ENCODE data around the gene PARD3B. TPM values are rescaled to one million over a fixed set of nuclear protein-coding genes. Genes with fewer than 3 reads are reported as not detected.

Gene PARD3B
- total and polyA plus RNA-seq, 2 experiments from 2014 or later, result 3.5 to 4.4 TPM

DNA sequence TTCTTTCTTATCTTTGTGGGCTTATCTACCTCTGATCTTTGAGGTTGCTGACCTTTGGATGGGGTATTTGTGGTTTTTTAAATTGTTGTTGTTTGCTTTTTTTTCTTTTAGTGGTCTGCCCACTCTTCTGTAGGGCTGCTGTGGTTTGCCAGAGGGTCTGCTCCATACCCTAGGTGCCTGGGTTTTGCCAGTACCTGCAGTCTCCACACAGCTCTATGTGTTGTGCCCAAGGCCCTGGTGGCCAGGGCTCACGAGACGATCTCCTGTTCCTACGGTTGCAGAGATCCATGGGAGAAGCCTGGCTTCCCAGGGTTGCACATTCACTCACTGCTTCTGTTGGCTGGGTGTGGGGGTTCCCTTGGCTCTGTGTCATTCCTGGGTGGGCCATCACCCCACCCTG, 87.1 kb downstream of the PARD3B start:
- H3K4me1 Mint-ChIP-seq, result no peaks in the 10 kb centered on the region
- no peaks in the 10 kb centered on the region for H3K79me2 ChIP-seq (replicated peaks; ENCODE audit: insufficient read depth)
- no peak overlapping the region for H2AFZ ChIP-seq
- H3K27me3 ChIP-seq (ENCODE audit: insufficient read depth), result no peaks in the 10 kb centered on the region
- no peaks in the 10 kb centered on the region for H3F3A ChIP-seq (replicated peaks; ENCODE audit: low read depth)
- no peak overlapping the region for H3K27ac ChIP-seq (ENCODE audit: low read depth)
- H3K9me3 Mint-ChIP-seq, result no peaks in the 10 kb centered on the region
- H3K27ac Mint-ChIP-seq, result no peak overlapping the region
- H3K4me3 Mint-ChIP-seq, result no peak overlapping the region
- no peaks in the 10 kb centered on the region for H4K20me1 ChIP-seq (replicated peaks; ENCODE audit: insufficient read depth)
- ATAC-seq (no peak), DNase-seq (ENCODE audit: low spot score) (no peak)
- H3K36me3 Mint-ChIP-seq (ENCODE audit: low read depth), result no peaks in the 10 kb centered on the region
- no peaks in the 10 kb centered on the region for H3K27me3 Mint-ChIP-seq (ENCODE audit: insufficient read depth, low read depth, poor library complexity)
- TF ChIP-seq EZH2 (IDR thresholded peaks at IDR 0.05; ENCODE audit: low read depth, unreplicated experiment) (no peak), ZNF114 (CRISPR knock-in tag; IDR thresholded peaks at IDR 0.05) (no peak), STAT1 (IDR thresholded peaks at IDR 0.05; ENCODE audit: unreplicated experiment) (no peak), NANOG (IDR thresholded peaks at IDR 0.05; ENCODE audit: borderline replicate concordance) (no peak), REST (IDR thresholded peaks at IDR 0.05; ENCODE audit: unreplicated experiment) (no peak), JUNB (IDR thresholded peaks at IDR 0.05; ENCODE audit: unreplicated experiment) (no peak), POLR2AphosphoS5 (IDR thresholded peaks at IDR 0.05; ENCODE audit: low read depth) (no peak), ZNF331 (CRISPR knock-in tag; IDR thresholded peaks at IDR 0.05; ENCODE audit: low read depth) (no peak), EZH2phosphoT487 (IDR thresholded peaks at IDR 0.05; ENCODE audit: unreplicated experiment) (no peak), CREB1 (CRISPR knock-in tag; IDR thresholded peaks at IDR 0.05; ENCODE audit: low read depth) (no peak), ETS1 (IDR thresholded peaks at IDR 0.05) (no peak)
- TF ChIP-seq, protein P1, sequence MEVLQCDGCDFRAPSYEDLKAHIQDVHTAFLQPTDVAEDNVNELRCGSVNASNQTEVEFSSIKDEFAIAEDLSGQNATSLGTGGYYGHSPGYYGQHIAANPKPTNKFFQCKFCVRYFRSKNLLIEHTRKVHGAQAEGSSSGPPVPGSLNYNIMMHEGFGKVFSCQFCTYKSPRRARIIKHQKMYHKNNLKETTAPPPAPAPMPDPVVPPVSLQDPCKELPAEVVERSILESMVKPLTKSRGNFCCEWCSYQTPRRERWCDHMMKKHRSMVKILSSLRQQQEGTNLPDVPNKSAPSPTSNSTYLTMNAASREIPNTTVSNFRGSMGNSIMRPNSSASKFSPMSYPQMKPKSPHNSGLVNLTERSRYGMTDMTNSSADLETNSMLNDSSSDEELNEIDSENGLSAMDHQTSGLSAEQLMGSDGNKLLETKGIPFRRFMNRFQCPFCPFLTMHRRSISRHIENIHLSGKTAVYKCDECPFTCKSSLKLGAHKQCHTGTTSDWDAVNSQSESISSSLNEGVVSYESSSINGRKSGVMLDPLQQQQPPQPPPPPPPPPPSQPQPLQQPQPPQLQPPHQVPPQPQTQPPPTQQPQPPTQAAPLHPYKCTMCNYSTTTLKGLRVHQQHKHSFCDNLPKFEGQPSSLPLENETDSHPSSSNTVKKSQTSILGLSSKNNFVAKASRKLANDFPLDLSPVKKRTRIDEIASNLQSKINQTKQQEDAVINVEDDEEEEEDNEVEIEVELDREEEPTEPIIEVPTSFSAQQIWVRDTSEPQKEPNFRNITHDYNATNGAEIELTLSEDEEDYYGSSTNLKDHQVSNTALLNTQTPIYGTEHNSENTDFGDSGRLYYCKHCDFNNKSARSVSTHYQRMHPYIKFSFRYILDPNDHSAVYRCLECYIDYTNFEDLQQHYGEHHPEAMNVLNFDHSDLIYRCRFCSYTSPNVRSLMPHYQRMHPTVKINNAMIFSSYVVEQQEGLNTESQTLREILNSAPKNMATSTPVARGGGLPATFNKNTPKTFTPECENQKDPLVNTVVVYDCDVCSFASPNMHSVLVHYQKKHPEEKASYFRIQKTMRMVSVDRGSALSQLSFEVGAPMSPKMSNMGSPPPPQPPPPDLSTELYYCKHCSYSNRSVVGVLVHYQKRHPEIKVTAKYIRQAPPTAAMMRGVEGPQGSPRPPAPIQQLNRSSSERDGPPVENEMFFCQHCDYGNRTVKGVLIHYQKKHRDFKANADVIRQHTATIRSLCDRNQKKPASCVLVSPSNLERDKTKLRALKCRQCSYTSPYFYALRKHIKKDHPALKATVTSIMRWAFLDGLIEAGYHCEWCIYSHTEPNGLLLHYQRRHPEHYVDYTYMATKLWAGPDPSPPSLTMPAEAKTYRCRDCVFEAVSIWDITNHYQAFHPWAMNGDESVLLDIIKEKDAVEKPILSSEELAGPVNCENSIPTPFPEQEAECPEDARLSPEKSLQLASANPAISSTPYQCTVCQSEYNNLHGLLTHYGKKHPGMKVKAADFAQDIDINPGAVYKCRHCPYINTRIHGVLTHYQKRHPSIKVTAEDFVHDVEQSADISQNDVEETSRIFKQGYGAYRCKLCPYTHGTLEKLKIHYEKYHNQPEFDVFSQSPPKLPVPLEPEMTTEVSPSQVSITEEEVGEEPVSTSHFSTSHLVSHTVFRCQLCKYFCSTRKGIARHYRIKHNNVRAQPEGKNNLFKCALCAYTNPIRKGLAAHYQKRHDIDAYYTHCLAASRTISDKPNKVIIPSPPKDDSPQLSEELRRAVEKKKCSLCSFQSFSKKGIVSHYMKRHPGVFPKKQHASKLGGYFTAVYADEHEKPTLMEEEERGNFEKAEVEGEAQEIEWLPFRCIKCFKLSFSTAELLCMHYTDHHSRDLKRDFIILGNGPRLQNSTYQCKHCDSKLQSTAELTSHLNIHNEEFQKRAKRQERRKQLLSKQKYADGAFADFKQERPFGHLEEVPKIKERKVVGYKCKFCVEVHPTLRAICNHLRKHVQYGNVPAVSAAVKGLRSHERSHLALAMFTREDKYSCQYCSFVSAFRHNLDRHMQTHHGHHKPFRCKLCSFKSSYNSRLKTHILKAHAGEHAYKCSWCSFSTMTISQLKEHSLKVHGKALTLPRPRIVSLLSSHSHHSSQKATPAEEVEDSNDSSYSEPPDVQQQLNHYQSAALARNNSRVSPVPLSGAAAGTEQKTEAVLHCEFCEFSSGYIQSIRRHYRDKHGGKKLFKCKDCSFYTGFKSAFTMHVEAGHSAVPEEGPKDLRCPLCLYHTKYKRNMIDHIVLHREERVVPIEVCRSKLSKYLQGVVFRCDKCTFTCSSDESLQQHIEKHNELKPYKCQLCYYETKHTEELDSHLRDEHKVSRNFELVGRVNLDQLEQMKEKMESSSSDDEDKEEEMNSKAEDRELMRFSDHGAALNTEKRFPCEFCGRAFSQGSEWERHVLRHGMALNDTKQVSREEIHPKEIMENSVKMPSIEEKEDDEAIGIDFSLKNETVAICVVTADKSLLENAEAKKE (CRISPR knock-in tag; IDR thresholded peaks at IDR 0.05), result no peak
- TF ChIP-seq, protein P2, sequence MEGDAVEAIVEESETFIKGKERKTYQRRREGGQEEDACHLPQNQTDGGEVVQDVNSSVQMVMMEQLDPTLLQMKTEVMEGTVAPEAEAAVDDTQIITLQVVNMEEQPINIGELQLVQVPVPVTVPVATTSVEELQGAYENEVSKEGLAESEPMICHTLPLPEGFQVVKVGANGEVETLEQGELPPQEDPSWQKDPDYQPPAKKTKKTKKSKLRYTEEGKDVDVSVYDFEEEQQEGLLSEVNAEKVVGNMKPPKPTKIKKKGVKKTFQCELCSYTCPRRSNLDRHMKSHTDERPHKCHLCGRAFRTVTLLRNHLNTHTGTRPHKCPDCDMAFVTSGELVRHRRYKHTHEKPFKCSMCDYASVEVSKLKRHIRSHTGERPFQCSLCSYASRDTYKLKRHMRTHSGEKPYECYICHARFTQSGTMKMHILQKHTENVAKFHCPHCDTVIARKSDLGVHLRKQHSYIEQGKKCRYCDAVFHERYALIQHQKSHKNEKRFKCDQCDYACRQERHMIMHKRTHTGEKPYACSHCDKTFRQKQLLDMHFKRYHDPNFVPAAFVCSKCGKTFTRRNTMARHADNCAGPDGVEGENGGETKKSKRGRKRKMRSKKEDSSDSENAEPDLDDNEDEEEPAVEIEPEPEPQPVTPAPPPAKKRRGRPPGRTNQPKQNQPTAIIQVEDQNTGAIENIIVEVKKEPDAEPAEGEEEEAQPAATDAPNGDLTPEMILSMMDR (conservative IDR thresholded peaks at IDR 0.05; ENCODE audit: low read depth in 2 of 2), result no peak
- no peak overlapping the region for H3K4me2 ChIP-seq
- H3K36me3 ChIP-seq (ENCODE audit: insufficient read depth), result no peaks in the 10 kb centered on the region
- H3K9me2 ChIP-seq (ENCODE audit: insufficient read depth), result 0 out of 2 replicates have a peak, but pooled peaks cover 3% of the 10 kb centered on the region
- H3K4me1 ChIP-seq (ENCODE audit: insufficient read depth), result no peaks in the 10 kb centered on the region
- no peak overlapping the region for H3K4me3 ChIP-seq
